ENCODE results near the gene M1AP.

M1AP gene

GRCh38 chr2:74632209-74632938 lies 15.8 kb downstream of the M1AP start:
- TF ChIP-seq CTCF (IDR thresholded peaks at IDR 0.05) = no peak

DNA sequence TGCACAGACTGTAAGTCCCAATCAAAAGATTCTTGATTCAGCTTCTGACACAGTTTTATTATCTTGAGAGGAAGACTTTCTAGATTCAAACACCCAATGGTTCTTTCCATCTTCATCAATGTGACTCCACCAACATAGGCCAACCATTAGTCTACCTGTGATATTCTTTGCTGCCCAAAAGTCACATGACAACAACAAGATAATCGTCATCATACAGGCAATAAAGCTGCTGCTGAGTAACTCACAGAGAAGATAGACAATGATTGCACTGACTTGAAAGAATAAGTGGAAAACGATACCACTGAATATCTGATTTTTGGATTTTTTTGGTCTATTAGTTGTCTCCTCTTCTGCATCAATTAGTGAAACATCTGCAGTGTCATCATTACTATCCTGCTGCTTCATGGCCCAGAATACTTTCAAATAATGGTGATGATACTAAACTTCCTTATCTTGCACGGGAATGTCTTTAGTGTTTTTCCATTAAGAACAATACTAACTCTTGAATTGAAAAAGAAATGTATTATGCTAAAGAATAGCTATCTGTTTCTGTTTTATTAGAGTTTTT lies 19.5 kb downstream of the M1AP start:
- no peak for TF ChIP-seq CTCF (IDR thresholded peaks at IDR 0.05)

DNA sequence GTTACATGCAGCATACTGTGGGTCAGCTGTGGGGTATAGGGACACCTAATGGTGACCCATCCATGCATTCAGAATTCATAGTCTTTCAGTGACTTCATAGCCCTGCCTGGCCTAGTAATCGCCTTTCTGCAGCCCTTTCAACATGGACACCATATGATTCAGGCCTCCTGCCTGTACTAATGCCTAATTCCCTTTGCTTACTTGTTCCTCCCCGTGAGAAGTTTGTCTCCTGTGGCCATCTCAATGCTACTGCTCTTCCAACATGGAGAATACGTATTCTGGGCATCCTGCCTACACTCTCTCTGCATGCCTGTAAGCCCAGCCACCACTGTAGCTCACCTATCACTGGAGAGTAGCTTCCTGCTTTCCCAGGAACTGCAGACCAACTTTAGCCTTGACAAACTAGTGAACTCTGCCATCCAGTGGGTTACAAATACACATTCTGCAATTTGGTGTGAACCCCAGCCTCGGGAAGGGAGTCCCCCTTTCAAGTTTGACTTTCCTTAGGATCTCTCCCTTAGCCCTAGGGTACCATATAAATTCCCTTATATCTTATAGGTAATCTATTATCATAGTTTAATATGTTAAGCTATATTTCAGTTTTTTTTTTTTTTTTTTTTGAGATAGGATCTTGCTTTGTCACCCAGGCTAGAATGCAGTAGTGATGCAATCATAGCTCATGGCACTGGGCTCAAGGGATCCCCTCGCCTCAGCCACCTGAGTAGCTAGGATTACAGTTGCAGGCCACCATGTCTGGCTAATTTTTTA lies 22.3 kb downstream of the M1AP start:
- TF ChIP-seq CTCF (IDR thresholded peaks at IDR 0.05) = no peak

DNA sequence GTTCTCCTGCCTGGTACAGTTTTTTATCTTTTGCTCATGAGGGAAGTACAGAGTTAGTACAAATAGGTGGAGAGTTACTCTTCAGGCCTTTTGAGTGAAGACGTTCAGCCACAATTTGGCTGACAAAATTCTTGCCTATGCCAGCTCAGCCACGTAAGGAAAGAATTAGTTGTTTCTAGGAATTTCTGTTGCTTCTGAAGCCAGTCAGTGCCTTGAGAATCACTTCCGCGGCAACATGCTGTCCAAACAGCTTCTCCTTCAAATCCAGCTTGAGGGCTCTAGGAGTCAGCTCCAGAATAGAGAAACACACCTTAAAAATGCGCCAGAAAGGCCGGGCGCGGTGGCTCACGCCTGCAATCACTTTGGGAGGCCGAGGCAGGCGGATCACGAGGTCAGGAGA lies 27.5 kb downstream of the M1AP start:
- TF ChIP-seq CTCF (IDR thresholded peaks at IDR 0.05) = no peak

DNA sequence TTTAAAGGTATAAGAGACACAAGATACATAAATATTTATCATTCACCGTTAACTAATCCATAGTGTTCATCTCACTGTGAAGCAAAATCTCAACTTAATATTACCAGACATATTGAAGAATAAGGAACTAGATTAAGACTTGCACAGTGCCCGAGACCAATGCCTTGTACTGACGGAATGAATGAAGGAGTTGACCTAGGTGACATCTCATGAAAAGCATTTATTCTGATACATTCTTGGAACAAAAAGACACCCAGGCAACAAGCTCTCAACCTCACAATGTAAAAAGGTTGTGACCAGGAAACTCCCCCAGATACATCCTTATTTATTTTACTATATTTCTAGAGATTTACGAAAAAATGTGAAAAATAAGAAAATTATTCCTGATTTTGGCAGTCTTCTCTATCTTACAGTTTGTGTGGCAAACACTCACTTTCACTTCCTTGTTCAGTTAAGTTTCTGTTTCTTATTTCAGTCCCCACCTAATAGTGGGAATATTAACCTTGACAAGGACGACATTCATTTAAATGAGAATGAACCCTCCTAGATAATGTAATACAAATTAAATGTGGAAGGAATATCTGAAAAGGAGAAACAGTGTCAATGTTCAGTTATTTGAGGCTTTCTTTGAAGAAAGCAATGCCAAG lies 28.4 kb downstream of the M1AP start:
- TF ChIP-seq CTCF (IDR thresholded peaks at IDR 0.05) = no peak

DNA sequence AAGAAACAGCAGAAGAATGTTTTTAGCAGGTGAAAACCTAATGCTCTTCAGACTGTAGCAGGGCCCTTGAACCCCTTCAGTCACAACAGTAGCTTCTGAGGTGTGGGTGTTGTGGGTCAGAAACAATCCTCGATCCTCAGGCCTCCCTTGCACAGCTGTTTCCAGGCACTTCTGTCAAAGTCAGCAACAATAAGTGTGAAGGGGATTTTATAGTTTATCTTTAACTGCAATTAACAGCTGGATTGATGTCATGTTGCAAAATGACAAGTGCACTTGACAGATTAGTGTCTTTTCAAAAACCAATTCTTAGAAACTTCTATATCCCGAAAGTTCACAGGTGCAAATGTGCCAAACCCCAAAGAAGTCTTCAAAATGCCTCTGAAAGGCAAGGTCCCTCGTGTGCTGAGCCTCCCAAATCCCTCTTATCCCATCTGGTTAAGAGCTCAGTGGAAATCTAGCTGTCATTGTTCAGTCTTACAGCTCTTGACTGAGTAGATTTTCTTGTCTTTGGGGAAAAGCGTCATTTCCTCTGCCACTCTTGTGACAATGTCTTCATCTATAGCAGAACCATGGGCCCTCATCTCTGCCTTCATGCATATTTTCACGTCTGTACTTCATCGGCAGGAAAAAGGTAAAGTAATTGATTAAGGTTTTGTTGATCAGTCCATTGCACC lies 29.6 kb downstream of the M1AP start:
- no peak for TF ChIP-seq CTCF (IDR thresholded peaks at IDR 0.05)

GRCh38 chr2:74617122-74617521 lies 31.0 kb downstream of the M1AP start:
- TF ChIP-seq CTCF (IDR thresholded peaks at IDR 0.05) = no peak

Data from LNCAP (cell line).